GM18951 (cell line): ENCODE results near the gene CDT1.

Experiments used
- POLR2A ChIP-seq: IDR thresholded peaks from 4 replicates; pipeline ENCODE4 v1.6.1; 2011; ENCODE audit warnings: mild to moderate bottlenecking; ENCODE audit not compliant: insufficient read length, insufficient read depth; ENCODE audit errors: extremely low read depth
- in situ Hi-C: fragments of 300-500 bp; cut with MboI; formaldehyde crosslinking; loops from one replicate; pipeline ENCODE4 v1.12.0; 2022; ENCODE audit warnings: low sequenced_read_pairs, mixed read lengths, inconsistent platforms; ENCODE audit not compliant: unreplicated experiment

Gene CDT1

GRCh38 chr16:88793251-88793954 is 10.2 kb upstream of the CDT1 start:
- no peak for TF ChIP-seq POLR2A
- in situ Hi-C loops: no loop called here

GRCh38 chr16:88796278-88796677 is 7.3 kb upstream of the CDT1 start:
- in situ Hi-C loops: no loop called here
- TF ChIP-seq POLR2A: no peak

- no peak for TF ChIP-seq POLR2A
- in situ Hi-C loops: no loop called here
Observed at GRCh38 chr16:88798073-88798472, 5.5 kb upstream of the CDT1 start.

GRCh38 chr16:88798772-88799455 is 4.7 kb upstream of the CDT1 start:
- in situ Hi-C loops: no loop called here
- TF ChIP-seq POLR2A: no peak

GRCh38 chr16:88799569-88800276 is 3.9 kb upstream of the CDT1 start:
- in situ Hi-C loops: loop anchor here (25.0 kb wide), 1 partner anchor 413 kb away; the partner anchor contains the start of genes SLC22A31 and ZNF778
- no peak for TF ChIP-seq POLR2A

GRCh38 chr16:88800277-88800592 is 3.4 kb upstream of the CDT1 start:
- TF ChIP-seq POLR2A: no peak
- in situ Hi-C loops: loop anchor here (25.0 kb wide), 1 partner anchor 412 kb away; the partner anchor contains the start of genes SLC22A31 and ZNF778

- in situ Hi-C loops: loop anchor here (25.0 kb wide), 1 partner anchor 408 kb away; the partner anchor contains the start of genes SLC22A31 and ZNF778
- no peak for TF ChIP-seq POLR2A
Observed at GRCh38 chr16:88804173-88804551, 573 bp downstream of the CDT1 start.

GRCh38 chr16:88804552-88805339 is 1.2 kb downstream of the CDT1 start:
- in situ Hi-C loops: loop anchor here (25.0 kb wide), 1 partner anchor 408 kb away; the partner anchor contains the start of genes SLC22A31 and ZNF778
- no peak for TF ChIP-seq POLR2A

- in situ Hi-C loops: loop anchor here (25.0 kb wide), 1 partner anchor 407 kb away; the partner anchor contains the start of genes SLC22A31 and ZNF778
- no peak for TF ChIP-seq POLR2A
Observed at GRCh38 chr16:88805340-88805715, 1.7 kb downstream of the CDT1 start.

GRCh38 chr16:88805887-88806393 is 2.4 kb downstream of the CDT1 start:
- no peak for TF ChIP-seq POLR2A
- in situ Hi-C loops: loop anchor here (25.0 kb wide), 1 partner anchor 406 kb away; the partner anchor contains the start of genes SLC22A31 and ZNF778

- TF ChIP-seq POLR2A: no peak
- in situ Hi-C loops: loop anchor here (25.0 kb wide), 1 partner anchor 406 kb away; the partner anchor contains the start of genes SLC22A31 and ZNF778
Observed at GRCh38 chr16:88806491-88807111, 3.0 kb downstream of the CDT1 start.

- in situ Hi-C loops: loop anchor here (25.0 kb wide), 1 partner anchor 405 kb away; the partner anchor contains the start of genes SLC22A31 and ZNF778
- peak; percentile 40 for TF ChIP-seq POLR2A
Observed at GRCh38 chr16:88807142-88807625, 3.6 kb downstream of the CDT1 start.
